ENCODE measurements around the gene ESPN.

ESPN gene

GRCh38 chr1:6466023-6466422 is 41.4 kb downstream of the ESPN start, which contains the start of gene TNFRSF25:
Gene TNFRSF25, minus strand, starts transcription at chr1:6466173. Its CDS starts 66 bp downstream, at chr1:6466107.
- no peaks in the 10 kb centered on the region for H3K9me3 ChIP-seq (ENCODE audit: insufficient read depth, low read length, severe bottlenecking)
- H3K36me3 ChIP-seq (ENCODE audit: insufficient read depth, low read length) = no peaks in the 10 kb centered on the region
- no peak within 1 kb of the TSS for H2AFZ ChIP-seq (ENCODE audit: low read depth, low read length)
- H3K4me2 ChIP-seq (ENCODE audit: insufficient read depth, low read length) = no peak within 1 kb of the TSS
- H3K27me3 ChIP-seq (ENCODE audit: insufficient read depth, low read length, poor library complexity) = peaks cover 13% of the 10 kb centered on the region
- TF ChIP-seq EZH2 (IDR thresholded peaks at IDR 0.05; ENCODE audit: borderline replicate concordance, low read depth, low read length, severe bottlenecking) (no peak), CTCF (IDR thresholded peaks at IDR 0.05; ENCODE audit: borderline replicate concordance, extremely low read depth, low read length, poor library complexity, severe bottlenecking) (no peak)
- peaks cover 4% of the 10 kb centered on the region; the same call in 1 of the 2 replicates for H4K20me1 ChIP-seq (ENCODE audit: insufficient read depth, low read length)
- H3K79me2 ChIP-seq (ENCODE audit: insufficient read depth, low read length) = no peaks in the 10 kb centered on the region
- no peak within 1 kb of the TSS for H3K9ac ChIP-seq (ENCODE audit: low read depth, low read length)
- DNase-seq (no peak), ATAC-seq (ENCODE audit: insufficient read depth, low read depth) (peak; percentile 68)
- peaks cover 3% of the 10 kb centered on the region for H3K4me1 ChIP-seq (ENCODE audit: insufficient read depth, low read length)
- no peak within 1 kb of the TSS for H3K27ac ChIP-seq (ENCODE audit: low read length)
- no peak within 1 kb of the TSS for H3K4me3 ChIP-seq (ENCODE audit: low read depth in 1 of 2, low read length in 2 of 2)

GRCh38 chr1:6466751-6467150 is 42.2 kb downstream of the ESPN start:
- H3K4me3 ChIP-seq (ENCODE audit: low read depth in 1 of 2, low read length in 2 of 2) = no peak overlapping the region
- H2AFZ ChIP-seq (ENCODE audit: low read depth, low read length) = no peak overlapping the region
- ATAC-seq (ENCODE audit: insufficient read depth, low read depth) (no peak), DNase-seq (no peak)
- no peaks in the 10 kb centered on the region for H3K36me3 ChIP-seq (ENCODE audit: insufficient read depth, low read length)
- H4K20me1 ChIP-seq (ENCODE audit: insufficient read depth, low read length) = peaks cover 4% of the 10 kb centered on the region; the same call in 1 of the 2 replicates
- H3K4me2 ChIP-seq (ENCODE audit: insufficient read depth, low read length) = no peak overlapping the region
- TF ChIP-seq CTCF (IDR thresholded peaks at IDR 0.05; ENCODE audit: borderline replicate concordance, extremely low read depth, low read length, poor library complexity, severe bottlenecking) (no peak), EZH2 (IDR thresholded peaks at IDR 0.05; ENCODE audit: borderline replicate concordance, low read depth, low read length, severe bottlenecking) (no peak)
- H3K4me1 ChIP-seq (ENCODE audit: insufficient read depth, low read length) = no peaks in the 10 kb centered on the region
- peaks cover 13% of the 10 kb centered on the region for H3K27me3 ChIP-seq (ENCODE audit: insufficient read depth, low read length, poor library complexity)
- no peaks in the 10 kb centered on the region for H3K79me2 ChIP-seq (ENCODE audit: insufficient read depth, low read length)
- no peak overlapping the region for H3K27ac ChIP-seq (ENCODE audit: low read length)
- no peak overlapping the region for H3K9ac ChIP-seq (ENCODE audit: low read depth, low read length)
- H3K9me3 ChIP-seq (ENCODE audit: insufficient read depth, low read length, severe bottlenecking) = no peaks in the 10 kb centered on the region

- no peak for ATAC-seq (ENCODE audit: insufficient read depth, low read depth)
- peaks cover 13% of the 10 kb centered on the region for H3K27me3 ChIP-seq (ENCODE audit: insufficient read depth, low read length, poor library complexity)
Observed at GRCh38 chr1:6467224-6467623, 42.6 kb downstream of the ESPN start.

More at GRCh38 chr1:6467224-6467623, 42.6 kb downstream of the ESPN start:
- Histone ChIP-seq H3K4me1 (ENCODE audit: insufficient read depth, low read length) (no peaks in the 10 kb centered on the region), H3K27ac (ENCODE audit: low read length) (no peak overlapping the region), H3K79me2 (ENCODE audit: insufficient read depth, low read length) (no peaks in the 10 kb centered on the region), H3K4me3 (ENCODE audit: low read depth in 1 of 2, low read length in 2 of 2) (no peak overlapping the region), H3K36me3 (ENCODE audit: insufficient read depth, low read length) (no peaks in the 10 kb centered on the region), H2AFZ (ENCODE audit: low read depth, low read length) (no peak overlapping the region), H3K9ac (ENCODE audit: low read depth, low read length) (no peak overlapping the region), H3K9me3 (ENCODE audit: insufficient read depth, low read length, severe bottlenecking) (no peaks in the 10 kb centered on the region), H4K20me1 (ENCODE audit: insufficient read depth, low read length) (peaks cover 4% of the 10 kb centered on the region; the same call in 1 of the 2 replicates), H3K4me2 (ENCODE audit: insufficient read depth, low read length) (no peak overlapping the region)
- no peak for DNase-seq
- no peak for TF ChIP-seq EZH2 (IDR thresholded peaks at IDR 0.05; ENCODE audit: borderline replicate concordance, low read depth, low read length, severe bottlenecking)
- TF ChIP-seq CTCF (IDR thresholded peaks at IDR 0.05; ENCODE audit: borderline replicate concordance, extremely low read depth, low read length, poor library complexity, severe bottlenecking) = no peak
